HepG2 (cell line): Measurements from ENCODE around the gene FAM83E. TPM values are rescaled to one million over a fixed set of nuclear protein-coding genes. Genes with fewer than 3 reads are reported as not detected.

Experiments used
- ATF1 ChIP-seq: IDR thresholded peaks from 2 replicates; pipeline ENCODE4 v1.6.1; 2016; ENCODE audit warnings: mild to moderate bottlenecking, control low read depth
- ATM ChIP-seq: fragments of 450-650 bp; IDR thresholded peaks from 2 replicates; pipeline ENCODE4 v1.7.1; 2017; ENCODE audit warnings: mild to moderate bottlenecking, borderline replicate concordance
- HNF4A ChIP-seq: sonication (generic); formaldehyde crosslinking; IDR thresholded peaks from 2 replicates; pipeline ENCODE4 v1.4.0; 2020; ENCODE audit warnings: missing genetic modification reagents
- JARID2 ChIP-seq: sonication (generic); formaldehyde crosslinking; IDR thresholded peaks from 2 replicates; pipeline ENCODE4 v1.8.1; 2023; ENCODE audit warnings: missing genetic modification reagents, inconsistent platforms; ENCODE audit not compliant: insufficient replicate concordance
- MEF2D ChIP-seq: sonication (generic); formaldehyde crosslinking; IDR thresholded peaks from 2 replicates; pipeline ENCODE4 v1.5.1; 2020; ENCODE audit warnings: mild to moderate bottlenecking, missing genetic modification reagents
- NAIF1 ChIP-seq: sonication (generic); formaldehyde crosslinking; IDR thresholded peaks from 2 replicates; pipeline ENCODE4 v1.5.0; 2020; ENCODE audit warnings: mild to moderate bottlenecking, missing genetic modification reagents, borderline replicate concordance
- RXRA ChIP-seq: sonication (generic); formaldehyde crosslinking; IDR thresholded peaks from 2 replicates; pipeline ENCODE4 v1.5.1; 2020; ENCODE audit warnings: missing genetic modification reagents
- SNAPC4 ChIP-seq: sonication (generic); formaldehyde crosslinking; IDR thresholded peaks from 2 replicates; pipeline ENCODE4 v1.4.0; 2020; ENCODE audit warnings: mild to moderate bottlenecking, missing genetic modification reagents
- TAF1 ChIP-seq: sonication (generic); formaldehyde crosslinking; IDR thresholded peaks from 2 replicates; pipeline ENCODE4 v1.4.0; 2020; ENCODE audit warnings: missing genetic modification reagents
- ZFX ChIP-seq: sonication (generic); formaldehyde crosslinking; IDR thresholded peaks from 2 replicates; pipeline ENCODE4 v1.4.0; 2020; ENCODE audit warnings: mild to moderate bottlenecking, low read depth, missing genetic modification reagents, moderate library complexity
- ZNF136 ChIP-seq: sonication (generic); formaldehyde crosslinking; IDR thresholded peaks from 2 replicates; pipeline ENCODE4 v1.8.1; 2022; ENCODE audit warnings: low read depth, mild to moderate bottlenecking, moderate library complexity, missing genetic modification reagents
- ZNF3 ChIP-seq: IDR thresholded peaks from 2 replicates; pipeline ENCODE4 v1.7.0; 2017; ENCODE audit warnings: inconsistent platforms
- ZNF354B ChIP-seq: sonication (generic); formaldehyde crosslinking; IDR thresholded peaks from 2 replicates; pipeline ENCODE4 v1.8.0; 2022; ENCODE audit warnings: mild to moderate bottlenecking, missing genetic modification reagents
- ZNF652 ChIP-seq: IDR thresholded peaks from 2 replicates; pipeline ENCODE4 v1.6.1; 2016; ENCODE audit warnings: low read depth, borderline replicate concordance
- ZNF782 ChIP-seq: sonication (generic); formaldehyde crosslinking; IDR thresholded peaks from 2 replicates; pipeline ENCODE4 v1.4.0; 2020; ENCODE audit warnings: missing genetic modification reagents, mild to moderate bottlenecking, borderline replicate concordance
- ZNF788 ChIP-seq: sonication (generic); formaldehyde crosslinking; IDR thresholded peaks from 2 replicates; pipeline ENCODE4 v1.5.0; 2020; ENCODE audit warnings: mild to moderate bottlenecking, missing genetic modification reagents, borderline replicate concordance
- polyA plus RNA-seq, 8 experiments: library from polyadenylated mRNA; depleted of rRNA in 3 of 8; stranded (reverse) in 7 of 8; unstranded in 1 of 8; fragments of >200 nt; fragmentation: Illumina TruSeq in 4 of 8; extraction: Trizol in 4 of 8; gene quantifications; 2 replicates each; pipeline versions ENCODE4 v1.2.1 to v1.2.3, GENCODE V29; 2011 to 2016; ENCODE audit warnings: low read depth in 4 of 8, missing spikeins in 1 of 8, mixed read lengths in 1 of 8; ENCODE audit not compliant: insufficient read depth in 1 of 8
- total RNA-seq, 5 experiments: library from RNA; depleted of rRNA; stranded (reverse); fragments of >200 nt; fragmentation: Illumina TruSeq; extraction: Trizol; gene quantifications; 2 replicates each; pipeline ENCODE4 v1.2.3, GENCODE V29; 2016; ENCODE audit warnings: low read depth in 1 of 5
- TF ChIP-seq, protein P1 (sequence below): sonication (generic); formaldehyde crosslinking; IDR thresholded peaks from 2 replicates; pipeline ENCODE4 v1.4.0; 2020; ENCODE audit warnings: missing genetic modification reagents
- TF ChIP-seq, protein P2 (sequence below): sonication (generic); formaldehyde crosslinking; IDR thresholded peaks from 2 replicates; pipeline ENCODE4 v1.5.0; 2020; ENCODE audit warnings: mild to moderate bottlenecking, missing genetic modification reagents
- TF ChIP-seq, protein P3 (sequence below): sonication (generic); formaldehyde crosslinking; IDR thresholded peaks from 2 replicates; pipeline ENCODE4 v1.4.0; 2020; ENCODE audit warnings: low read depth, mild to moderate bottlenecking, missing genetic modification reagents

The FAM83E gene
- total and polyA plus RNA-seq, 2 of the 13 experiments (the other 11 are each of a cell fraction or from before 2014, with no cell fraction given), result 0.18 to 0.60 TPM

- TF ChIP-seq, protein P1, sequence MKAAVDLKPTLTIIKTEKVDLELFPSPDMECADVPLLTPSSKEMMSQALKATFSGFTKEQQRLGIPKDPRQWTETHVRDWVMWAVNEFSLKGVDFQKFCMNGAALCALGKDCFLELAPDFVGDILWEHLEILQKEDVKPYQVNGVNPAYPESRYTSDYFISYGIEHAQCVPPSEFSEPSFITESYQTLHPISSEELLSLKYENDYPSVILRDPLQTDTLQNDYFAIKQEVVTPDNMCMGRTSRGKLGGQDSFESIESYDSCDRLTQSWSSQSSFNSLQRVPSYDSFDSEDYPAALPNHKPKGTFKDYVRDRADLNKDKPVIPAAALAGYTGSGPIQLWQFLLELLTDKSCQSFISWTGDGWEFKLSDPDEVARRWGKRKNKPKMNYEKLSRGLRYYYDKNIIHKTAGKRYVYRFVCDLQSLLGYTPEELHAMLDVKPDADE, result no peak
- no peak for TF ChIP-seq ZNF3
- TF ChIP-seq, protein P2, sequence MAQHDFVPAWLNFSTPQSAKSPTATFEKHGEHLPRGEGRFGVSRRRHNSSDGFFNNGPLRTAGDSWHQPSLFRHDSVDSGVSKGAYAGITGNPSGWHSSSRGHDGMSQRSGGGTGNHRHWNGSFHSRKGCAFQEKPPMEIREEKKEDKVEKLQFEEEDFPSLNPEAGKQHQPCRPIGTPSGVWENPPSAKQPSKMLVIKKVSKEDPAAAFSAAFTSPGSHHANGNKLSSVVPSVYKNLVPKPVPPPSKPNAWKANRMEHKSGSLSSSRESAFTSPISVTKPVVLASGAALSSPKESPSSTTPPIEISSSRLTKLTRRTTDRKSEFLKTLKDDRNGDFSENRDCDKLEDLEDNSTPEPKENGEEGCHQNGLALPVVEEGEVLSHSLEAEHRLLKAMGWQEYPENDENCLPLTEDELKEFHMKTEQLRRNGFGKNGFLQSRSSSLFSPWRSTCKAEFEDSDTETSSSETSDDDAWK (CRISPR knock-in tag), result no peak
- TF ChIP-seq ATF1 (CRISPR knock-in tag), result 0 out of 2 replicates have a peak, but pooled peaks have one; percentile 56
- TF ChIP-seq ZNF136 (CRISPR knock-in tag), result peak; percentile 48; the same call in 1 of the 2 replicates
- TF ChIP-seq ZNF652 (CRISPR knock-in tag), result 0 out of 2 replicates have a peak, but pooled peaks have one; percentile 13
- peak; percentile 65; the same call in 1 of the 2 replicates for TF ChIP-seq RXRA (CRISPR knock-in tag)
- no peak for TF ChIP-seq HNF4A
- TF ChIP-seq TAF1 (CRISPR knock-in tag), result peak; percentile 35; the same call in 1 of the 2 replicates
- 0 out of 2 replicates have a peak, but pooled peaks have one; percentile 34 for TF ChIP-seq ZNF782
- no peak for TF ChIP-seq JARID2 (CRISPR knock-in tag)
- no peak for TF ChIP-seq ZFX
- peak; percentile 54; the same call in 1 of the 2 replicates for TF ChIP-seq NAIF1 (CRISPR knock-in tag)
- TF ChIP-seq, protein P3, sequence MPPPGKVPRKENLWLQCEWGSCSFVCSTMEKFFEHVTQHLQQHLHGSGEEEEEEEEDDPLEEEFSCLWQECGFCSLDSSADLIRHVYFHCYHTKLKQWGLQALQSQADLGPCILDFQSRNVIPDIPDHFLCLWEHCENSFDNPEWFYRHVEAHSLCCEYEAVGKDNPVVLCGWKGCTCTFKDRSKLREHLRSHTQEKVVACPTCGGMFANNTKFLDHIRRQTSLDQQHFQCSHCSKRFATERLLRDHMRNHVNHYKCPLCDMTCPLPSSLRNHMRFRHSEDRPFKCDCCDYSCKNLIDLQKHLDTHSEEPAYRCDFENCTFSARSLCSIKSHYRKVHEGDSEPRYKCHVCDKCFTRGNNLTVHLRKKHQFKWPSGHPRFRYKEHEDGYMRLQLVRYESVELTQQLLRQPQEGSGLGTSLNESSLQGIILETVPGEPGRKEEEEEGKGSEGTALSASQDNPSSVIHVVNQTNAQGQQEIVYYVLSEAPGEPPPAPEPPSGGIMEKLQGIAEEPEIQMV (CRISPR knock-in tag), result peak; percentile 84; the same call in 1 of the 2 replicates
- TF ChIP-seq ATM, result no peak
- TF ChIP-seq ZNF788, result peak; percentile 83
- peak; percentile 64; the same call in 1 of the 2 replicates for TF ChIP-seq SNAPC4
- peak; percentile 80 for TF ChIP-seq MEF2D (CRISPR knock-in tag)
- TF ChIP-seq ZNF354B (CRISPR knock-in tag), result peak; percentile 89; the same call in 1 of the 2 replicates
Measured at GRCh38 chr19:48637449-48637947, 22.6 kb upstream of the FAM83E start (continued).
